WTC11 (cell line): ENCODE results near the gene CD300LG.

Experiments
- ARID4B ChIP-seq: sonication (generic); formaldehyde crosslinking; IDR thresholded peaks from 2 replicates; pipeline ENCODE4 v1.8.0; 2023; ENCODE audit warnings: missing genetic modification reagents, mild to moderate bottlenecking, borderline replicate concordance
- CDX4 ChIP-seq: fragments of 250-450 bp; sonication (Bioruptor Pico); IDR thresholded peaks from 2 replicates; pipeline ENCODE4 v1.9.0; 2021; ENCODE audit warnings: moderate library complexity, mild to moderate bottlenecking, inconsistent platforms, borderline replicate concordance
- CTCF ChIP-seq: fragments of 200-600 bp; IDR thresholded peaks from 2 replicates; pipeline ENCODE4 v1.8.0; 2022; ENCODE audit warnings: antibody characterized with exemption
- ETV6 ChIP-seq: sonication (generic); formaldehyde crosslinking; IDR thresholded peaks from 2 replicates; pipeline ENCODE4 v1.8.1; 2022; ENCODE audit warnings: mild to moderate bottlenecking, missing genetic modification reagents
- FOXJ3 ChIP-seq: sonication (generic); formaldehyde crosslinking; IDR thresholded peaks from 2 replicates; pipeline ENCODE4 v1.9.0; 2021; ENCODE audit warnings: missing genetic modification reagents, mild to moderate bottlenecking, borderline replicate concordance
- JUN ChIP-seq: sonication (generic); formaldehyde crosslinking; IDR thresholded peaks from 2 replicates; pipeline ENCODE4 v1.8.0; 2023; ENCODE audit warnings: mild to moderate bottlenecking, missing genetic modification reagents
- MAX ChIP-seq: sonication (generic); formaldehyde crosslinking; IDR thresholded peaks from 2 replicates; pipeline ENCODE4 v1.8.0; 2022; ENCODE audit warnings: mild to moderate bottlenecking, missing genetic modification reagents
- NFYB ChIP-seq: sonication (generic); formaldehyde crosslinking; conservative IDR thresholded peaks from 2 replicates; pipeline ENCODE4 v1.8.0; 2022; ENCODE audit warnings: low read depth, missing genetic modification reagents
- NR2C2 ChIP-seq: sonication (generic); formaldehyde crosslinking; IDR thresholded peaks from 2 replicates; pipeline ENCODE4 v1.8.0; 2022; ENCODE audit warnings: mild to moderate bottlenecking, missing genetic modification reagents
- SP1 ChIP-seq: sonication (generic); formaldehyde crosslinking; conservative IDR thresholded peaks from 2 replicates; pipeline ENCODE4 v1.8.1; 2022; ENCODE audit warnings: missing genetic modification reagents
- ZNF281 ChIP-seq: sonication (generic); formaldehyde crosslinking; IDR thresholded peaks from 2 replicates; pipeline ENCODE4 v1.8.0; 2023; ENCODE audit warnings: mild to moderate bottlenecking, missing genetic modification reagents
- ZNF512 ChIP-seq: sonication (generic); formaldehyde crosslinking; IDR thresholded peaks from 2 replicates; pipeline ENCODE4 v1.8.1; 2022; ENCODE audit warnings: missing genetic modification reagents, borderline replicate concordance
- ZSCAN18 ChIP-seq: fragments of 250-450 bp; sonication (Bioruptor Pico); IDR thresholded peaks from 2 replicates; pipeline ENCODE4 v2.1.2; 2022; ENCODE audit warnings: mild to moderate bottlenecking, moderate library complexity

- TF ChIP-seq CTCF (no peak), JUN (CRISPR knock-in tag) (no peak), NFYB (CRISPR knock-in tag) (no peak), ZNF281 (CRISPR knock-in tag) (no peak), ZNF512 (CRISPR knock-in tag) (no peak), NR2C2 (CRISPR knock-in tag) (no peak), MAX (CRISPR knock-in tag) (no peak), SP1 (CRISPR knock-in tag) (no peak), CDX4 (CRISPR knock-in tag) (no peak), ETV6 (CRISPR knock-in tag) (no peak), ZSCAN18 (CRISPR knock-in tag) (no peak), ARID4B (CRISPR knock-in tag) (no peak), FOXJ3 (CRISPR knock-in tag) (no peak)
These were observed 33.0 kb upstream of the CD300LG start for GRCh38 chr17:43814026-43814425.
